GM21786 (cell line): ENCODE data around the gene SPG11.
A peak's percentile ranks its signal among the peaks of the same experiment; 100 is the strongest.

Source experiments
- ATAC-seq: cut with Tn5 transposase; IDR thresholded peaks from one replicate; pipeline ENCODE4 v1.9.1; 2021; ENCODE audit not compliant: unreplicated experiment

The SPG11 gene

GRCh38 chr15:44623178-44623577 lies 40.3 kb downstream of the SPG11 start:
- no peak for ATAC-seq

- ATAC-seq, result no peak
These were observed 43.4 kb downstream of the SPG11 start for GRCh38 chr15:44620081-44620480.

DNA sequence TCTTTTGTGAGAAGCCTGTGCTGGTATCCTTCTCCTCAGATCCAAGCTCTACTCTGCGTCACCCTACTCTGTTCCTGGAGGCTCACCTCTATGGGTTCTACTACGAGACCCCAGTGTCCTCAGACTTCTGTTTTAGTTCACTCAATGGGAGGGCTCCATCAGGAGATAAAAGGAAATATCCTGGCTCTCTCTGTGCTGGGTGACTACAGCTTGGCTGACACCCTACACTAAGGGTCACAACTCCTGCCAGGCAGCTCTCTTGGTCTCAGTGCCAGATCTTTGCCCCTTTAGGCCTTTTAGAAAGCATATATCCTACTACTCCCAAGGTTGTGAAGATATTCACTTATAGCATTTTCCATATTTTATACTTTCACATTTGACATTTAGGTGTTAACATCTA lies 46.5 kb downstream of the SPG11 start:
- no peak for ATAC-seq

DNA sequence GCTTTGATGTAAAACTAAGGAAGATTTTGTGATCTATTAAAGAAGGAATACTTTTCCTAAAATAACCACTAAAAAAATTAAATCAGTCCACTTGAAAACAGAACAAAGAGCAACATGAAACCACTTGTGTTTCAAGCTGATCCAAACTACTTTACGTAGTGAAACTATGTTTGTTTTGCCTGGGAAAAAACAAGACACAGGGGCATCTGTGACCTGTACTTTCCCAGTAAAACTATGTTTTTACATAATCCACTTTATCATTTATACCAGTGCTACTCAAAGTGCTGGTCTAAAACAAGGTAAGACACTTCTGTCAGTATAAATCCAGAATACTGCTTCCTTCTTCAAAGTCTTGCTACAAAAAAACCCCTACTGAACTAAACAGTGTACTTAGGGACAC lies 56.7 kb downstream of the SPG11 start:
- no peak for ATAC-seq

- ATAC-seq, result no peak
These were observed 60.3 kb downstream of the SPG11 start for GRCh38 chr15:44603126-44603525.

- ATAC-seq, result no peak
These were observed 64.6 kb downstream of the SPG11 start for GRCh38 chr15:44598892-44599291.

DNA sequence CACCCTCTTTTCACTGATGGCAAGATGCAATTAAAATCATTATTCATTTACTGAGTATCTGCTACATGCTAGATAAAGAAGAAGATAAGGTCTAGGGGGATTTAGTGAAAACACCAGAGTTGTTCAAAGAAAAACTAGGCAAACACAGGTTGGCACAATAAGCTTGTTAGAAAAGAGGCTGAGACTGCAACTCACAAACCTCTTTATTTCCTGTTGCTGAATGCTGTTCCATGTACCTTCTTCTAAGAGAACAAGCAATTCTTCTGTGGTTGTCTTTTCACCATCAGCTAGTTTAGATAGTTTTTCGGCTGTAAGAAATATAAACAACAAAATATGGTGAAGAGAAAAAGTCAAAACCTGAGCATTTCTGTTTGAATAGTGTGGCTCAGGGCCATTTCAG lies 65.4 kb downstream of the SPG11 start:
- no peak for ATAC-seq

DNA sequence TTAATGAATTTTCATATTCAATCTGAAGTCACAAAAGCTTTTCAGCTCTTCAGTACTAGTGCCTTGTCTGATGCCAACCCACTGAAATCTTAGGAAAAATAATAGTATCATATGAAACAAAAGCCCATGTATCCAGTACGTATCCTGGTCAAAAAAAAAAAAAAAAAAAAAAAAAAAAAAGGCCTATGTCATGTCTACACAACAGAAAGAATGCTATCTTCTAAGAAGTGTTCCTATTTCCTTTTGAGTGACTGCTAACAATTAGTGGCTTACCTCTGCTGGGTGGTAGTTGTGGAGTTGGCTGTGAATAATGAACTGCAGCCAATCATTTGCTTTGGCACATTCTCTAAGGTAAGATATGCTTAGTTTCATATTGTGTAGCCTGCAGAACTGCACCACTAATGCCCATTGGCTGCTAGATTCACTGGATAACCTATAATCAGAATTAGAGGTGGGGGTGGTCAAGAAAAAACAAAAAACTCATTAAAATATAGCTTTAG lies 66.9 kb downstream of the SPG11 start:
- ATAC-seq, result no peak

DNA sequence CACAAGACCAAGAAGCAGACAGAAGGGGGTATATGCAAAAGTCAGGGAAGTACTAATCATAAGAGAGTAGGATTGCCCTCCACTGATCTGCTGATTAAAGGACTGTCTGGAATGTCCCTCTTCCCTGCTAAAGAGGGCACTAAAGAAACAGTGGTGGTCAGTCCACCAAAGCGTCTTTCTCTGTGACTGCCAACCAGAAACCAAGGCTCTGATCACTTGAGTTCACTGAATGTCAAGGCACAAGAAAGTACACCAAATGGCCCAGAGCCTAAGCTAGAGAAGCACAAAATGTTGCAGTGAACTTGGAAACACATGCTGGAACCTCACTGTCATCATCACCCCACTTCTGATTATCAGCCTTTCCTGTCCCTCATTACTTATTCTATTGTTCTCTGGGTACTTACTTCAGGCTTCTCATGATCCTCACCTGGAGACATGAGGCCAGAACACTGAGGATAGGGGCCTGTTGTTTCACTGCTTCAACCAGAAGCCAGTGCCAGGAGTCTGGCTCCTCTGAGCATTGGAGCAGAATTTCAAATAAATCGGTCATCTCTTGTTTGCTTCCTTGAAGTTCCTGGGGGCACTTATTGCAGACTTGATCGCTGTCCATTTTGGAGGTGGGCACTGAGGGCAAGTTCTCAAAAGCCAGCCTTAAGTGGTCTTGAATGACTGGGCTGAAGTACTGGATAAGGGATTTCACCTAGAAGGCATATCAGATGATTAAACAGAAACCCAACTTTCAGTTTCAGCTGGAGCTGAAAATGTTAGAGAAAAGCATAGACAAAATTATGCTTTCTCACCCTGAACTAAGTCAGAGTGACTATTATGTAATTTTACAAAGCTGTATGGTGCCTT lies 67.6 kb downstream of the SPG11 start:
- peak; percentile 69 for ATAC-seq

DNA sequence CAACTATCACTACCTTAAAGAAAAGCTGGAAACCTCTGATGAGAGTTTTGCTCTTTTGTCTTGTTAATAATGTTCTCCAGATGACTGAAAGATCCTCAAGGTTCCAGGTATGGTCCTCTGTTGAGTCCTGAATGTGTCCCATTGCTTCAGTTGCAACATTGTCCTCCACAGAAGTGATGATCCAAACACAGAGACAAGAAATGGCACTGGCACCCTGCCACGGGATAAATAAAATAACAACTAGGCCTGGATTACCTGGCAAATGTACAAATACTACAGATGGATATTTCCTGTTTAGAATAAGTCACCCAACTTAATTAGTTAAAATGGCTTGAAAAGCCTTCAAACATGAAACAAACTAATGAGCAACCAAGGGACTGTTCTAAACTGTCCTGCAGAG lies 68.2 kb downstream of the SPG11 start:
- no peak for ATAC-seq

- ATAC-seq, result no peak
These were observed 70.3 kb downstream of the SPG11 start for GRCh38 chr15:44593042-44593736.

GRCh38 chr15:44591326-44591725 lies 72.1 kb downstream of the SPG11 start:
- no peak for ATAC-seq

- ATAC-seq, result no peak
These were observed 74.9 kb downstream of the SPG11 start for GRCh38 chr15:44588541-44588940.

- ATAC-seq, result no peak
These were observed 77.8 kb downstream of the SPG11 start for GRCh38 chr15:44585633-44586032.

DNA sequence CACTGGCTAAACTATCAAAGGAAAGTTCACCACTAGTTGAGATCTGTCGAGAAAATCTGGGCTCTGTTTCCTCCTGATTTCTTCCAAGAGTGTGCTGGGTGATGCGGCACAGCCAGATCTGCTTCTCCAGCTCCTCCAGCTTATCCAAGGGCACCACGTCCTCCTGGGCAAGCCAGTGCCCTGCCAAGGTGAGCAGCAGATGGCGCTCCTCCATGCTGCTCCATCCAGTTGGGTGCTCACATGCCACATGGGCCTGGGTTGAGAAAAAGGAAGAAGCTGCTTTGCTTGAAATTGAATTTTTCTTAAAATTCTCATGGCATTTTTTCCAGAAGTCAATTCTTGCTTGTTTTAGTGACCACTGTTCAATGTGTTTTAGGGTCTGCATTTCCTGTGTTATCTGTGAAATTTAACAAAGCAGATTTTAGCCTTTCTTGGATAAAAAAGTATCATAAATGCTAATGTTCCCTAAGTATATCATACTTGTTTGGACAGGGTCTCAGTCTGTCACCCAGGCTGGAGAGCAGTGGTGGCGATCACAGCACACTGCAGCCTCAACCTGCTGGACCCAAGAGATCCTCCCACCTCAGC lies 79.2 kb downstream of the SPG11 start:
- ATAC-seq, result no peak

- ATAC-seq, result no peak
These were observed 83.4 kb downstream of the SPG11 start for GRCh38 chr15:44580105-44580504.

- no peak for ATAC-seq
These were observed 88.7 kb downstream of the SPG11 start for GRCh38 chr15:44574734-44575133.

DNA sequence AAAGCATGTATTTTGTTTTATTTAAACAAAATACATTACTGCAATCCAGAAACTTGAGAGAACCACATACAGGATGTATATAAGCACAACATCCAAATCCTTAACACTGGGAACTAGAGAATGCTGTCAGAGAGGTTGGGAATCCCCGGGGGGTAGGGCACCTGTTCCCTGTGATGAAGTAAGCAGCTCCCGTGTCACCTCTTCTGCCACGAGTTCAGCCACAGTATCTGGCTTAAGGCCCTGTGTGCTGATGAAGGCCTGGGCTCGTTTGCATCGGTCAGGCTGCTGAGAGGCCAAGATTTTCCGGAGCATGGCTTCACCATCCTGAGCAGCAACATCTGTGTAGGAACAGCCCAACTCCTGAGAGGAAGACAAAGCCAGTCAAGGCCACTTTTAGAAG lies 90.1 kb downstream of the SPG11 start:
- ATAC-seq, result no peak

- no peak for ATAC-seq
These were observed 93.1 kb downstream of the SPG11 start for GRCh38 chr15:44570361-44570760.

DNA sequence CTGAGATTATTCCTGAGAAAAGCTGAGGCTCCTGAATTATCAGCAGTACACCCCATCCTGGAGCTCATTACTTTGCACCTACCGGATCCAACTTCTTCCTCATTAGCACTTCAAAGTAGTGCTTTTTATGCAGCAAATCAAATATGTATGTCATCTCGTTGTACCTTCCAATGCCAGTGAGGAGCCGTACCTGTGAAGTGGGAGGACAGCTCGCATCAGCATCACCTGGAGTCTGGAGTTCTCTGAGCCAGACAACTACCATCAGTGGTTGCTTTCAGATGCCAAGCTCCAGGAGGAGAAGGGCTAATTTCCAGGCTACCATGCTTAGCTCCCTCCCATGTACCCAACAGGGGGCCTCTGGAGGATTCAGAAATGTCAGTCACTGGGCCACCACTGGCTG lies 94.1 kb downstream of the SPG11 start:
- no peak for ATAC-seq

DNA sequence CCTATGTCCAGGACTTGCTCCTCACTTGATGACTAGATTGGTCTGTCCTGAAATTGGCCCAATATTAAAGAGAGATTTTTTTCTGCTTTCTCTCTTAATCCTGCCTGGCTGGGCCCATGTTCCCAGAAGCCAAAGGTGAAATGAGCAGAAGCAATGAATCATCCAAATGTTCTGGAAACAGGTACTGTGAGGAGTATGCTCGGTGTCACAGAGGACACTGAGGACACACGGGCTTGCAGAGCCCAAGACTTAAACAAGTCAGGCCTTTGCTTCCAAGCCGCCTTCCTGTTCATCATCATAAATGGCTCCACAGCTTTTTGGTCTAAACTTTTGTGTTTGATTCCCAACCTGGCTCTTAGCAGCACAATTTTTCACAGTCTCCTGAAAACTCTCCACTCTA lies 95.1 kb downstream of the SPG11 start:
- no peak for ATAC-seq

DNA sequence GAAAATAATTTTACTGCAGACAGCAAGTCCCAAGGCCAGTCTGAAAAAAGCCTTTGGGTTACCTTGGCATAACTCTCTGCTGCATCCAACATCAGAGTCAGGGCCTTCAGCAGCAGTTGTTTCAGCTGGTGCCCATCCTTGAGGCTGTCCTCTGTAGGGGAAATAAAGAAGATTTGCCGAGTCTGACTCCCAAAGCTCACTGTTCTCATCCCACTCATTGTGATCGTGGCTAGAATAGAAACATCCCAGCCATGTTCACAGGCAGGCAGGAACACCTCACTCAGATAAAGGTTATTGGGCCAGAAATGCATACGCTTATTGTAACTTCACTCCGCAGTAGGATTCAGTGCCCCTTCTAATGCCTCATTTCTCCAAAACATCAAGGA lies 97.3 kb downstream of the SPG11 start:
- ATAC-seq, result no peak
